Calu3 (cell line): ENCODE data around the gene TIPRL. TPM values are rescaled to one million over a fixed set of nuclear protein-coding genes. Genes with fewer than 3 reads are reported as not detected.

Source experiments
- BruUV-seq: library from RNA; stranded (reverse); fragments of 400-500 nt; replicated peaks from 2 replicates; lab custom pipeline; 2021; lab: Mats Ljungman, UMichigan
- CTCF ChIA-PET: fragments of 300-600 bp; sonication (Branson Sonifier 250); formaldehyde crosslinking; loops from one replicate; lab custom pipeline; 2022; ENCODE audit warnings: antibody characterized with exemption; lab: Charles Lee
- DNase-seq: peaks from one replicate; pipeline ENCODE4 v3.0.0; 2022
- H3K27ac Mint-ChIP-seq: one replicate; pipeline ENCODE4 v1.8.0; 2022; ENCODE audit warnings: mixed read lengths; ENCODE audit not compliant: unreplicated experiment
- H3K27me3 Mint-ChIP-seq: one replicate; pipeline ENCODE4 v1.8.0; 2022; ENCODE audit warnings: mixed read lengths; ENCODE audit not compliant: unreplicated experiment
- H3K36me3 Mint-ChIP-seq: one replicate; pipeline ENCODE4 v1.8.0; 2022; ENCODE audit warnings: mild to moderate bottlenecking, moderate library complexity, mixed read lengths; ENCODE audit not compliant: insufficient read depth, unreplicated experiment
- H3K4me1 Mint-ChIP-seq: one replicate; pipeline ENCODE4 v1.8.0; 2022; ENCODE audit warnings: mild to moderate bottlenecking, low read depth, mixed read lengths; ENCODE audit not compliant: unreplicated experiment
- H3K4me3 Mint-ChIP-seq: one replicate; pipeline ENCODE4 v1.8.0; 2022; ENCODE audit warnings: mild to moderate bottlenecking, low read depth, moderate library complexity, mixed read lengths; ENCODE audit not compliant: unreplicated experiment
- H3K9me3 Mint-ChIP-seq: one replicate; pipeline ENCODE4 v1.8.0; 2022; ENCODE audit warnings: low read depth, mixed read lengths; ENCODE audit not compliant: unreplicated experiment
- intact Hi-C: fragments of 100-400 bp; cut with micrococcal nuclease; formaldehyde crosslinking; loops from one replicate; pipeline ENCODE4 v1.10.0; 2022; ENCODE audit not compliant: unreplicated experiment
- total RNA-seq: library from RNA; stranded (reverse); gene quantifications from 2 replicates; pipeline ENCODE4 v1.2.3, GENCODE V29; 2022
- TF ChIP-seq, protein P1 (sequence below): fragments of 200-600 bp; IDR thresholded peaks from one replicate; pipeline ENCODE4 v1.8.0; 2022; ENCODE audit warnings: antibody characterized with exemption; ENCODE audit not compliant: unreplicated experiment

Gene TIPRL
- total RNA-seq, 1 experiment from 2014 or later: 41.6 TPM

DNA sequence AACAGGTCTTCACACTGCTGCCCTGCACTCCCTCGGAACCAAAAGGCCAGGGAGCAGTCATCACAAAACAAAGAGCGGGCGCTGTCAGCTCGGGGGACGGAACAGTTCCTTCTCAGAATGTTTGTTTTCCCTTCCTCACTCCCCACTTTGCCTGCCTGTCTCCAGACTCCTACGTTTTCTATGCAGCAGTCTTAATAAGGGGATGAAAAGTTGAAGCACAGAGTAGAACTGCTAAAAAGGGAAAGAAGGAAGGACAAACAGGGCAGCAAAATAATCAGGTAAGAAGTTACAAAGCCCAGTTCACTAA, 41.3 kb upstream of the TIPRL start:
- Mint-ChIP-seq H3K9me3 (no peaks in the 10 kb centered on the region), H3K4me1 (peaks cover 9% of the 10 kb centered on the region), H3K27me3 (peaks cover 14% of the 10 kb centered on the region), H3K27ac (peak overlapping the region; percentile 63), H3K36me3 (peaks cover 12% of the 10 kb centered on the region), H3K4me3 (peak overlapping the region; percentile 83)
- DNase-seq: no peak
- CTCF ChIA-PET: no interaction called here
- TF ChIP-seq, protein P1, sequence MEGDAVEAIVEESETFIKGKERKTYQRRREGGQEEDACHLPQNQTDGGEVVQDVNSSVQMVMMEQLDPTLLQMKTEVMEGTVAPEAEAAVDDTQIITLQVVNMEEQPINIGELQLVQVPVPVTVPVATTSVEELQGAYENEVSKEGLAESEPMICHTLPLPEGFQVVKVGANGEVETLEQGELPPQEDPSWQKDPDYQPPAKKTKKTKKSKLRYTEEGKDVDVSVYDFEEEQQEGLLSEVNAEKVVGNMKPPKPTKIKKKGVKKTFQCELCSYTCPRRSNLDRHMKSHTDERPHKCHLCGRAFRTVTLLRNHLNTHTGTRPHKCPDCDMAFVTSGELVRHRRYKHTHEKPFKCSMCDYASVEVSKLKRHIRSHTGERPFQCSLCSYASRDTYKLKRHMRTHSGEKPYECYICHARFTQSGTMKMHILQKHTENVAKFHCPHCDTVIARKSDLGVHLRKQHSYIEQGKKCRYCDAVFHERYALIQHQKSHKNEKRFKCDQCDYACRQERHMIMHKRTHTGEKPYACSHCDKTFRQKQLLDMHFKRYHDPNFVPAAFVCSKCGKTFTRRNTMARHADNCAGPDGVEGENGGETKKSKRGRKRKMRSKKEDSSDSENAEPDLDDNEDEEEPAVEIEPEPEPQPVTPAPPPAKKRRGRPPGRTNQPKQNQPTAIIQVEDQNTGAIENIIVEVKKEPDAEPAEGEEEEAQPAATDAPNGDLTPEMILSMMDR: no peak
- no TSS peak for BruUV-seq
- intact Hi-C loops: no loop called here

DNA sequence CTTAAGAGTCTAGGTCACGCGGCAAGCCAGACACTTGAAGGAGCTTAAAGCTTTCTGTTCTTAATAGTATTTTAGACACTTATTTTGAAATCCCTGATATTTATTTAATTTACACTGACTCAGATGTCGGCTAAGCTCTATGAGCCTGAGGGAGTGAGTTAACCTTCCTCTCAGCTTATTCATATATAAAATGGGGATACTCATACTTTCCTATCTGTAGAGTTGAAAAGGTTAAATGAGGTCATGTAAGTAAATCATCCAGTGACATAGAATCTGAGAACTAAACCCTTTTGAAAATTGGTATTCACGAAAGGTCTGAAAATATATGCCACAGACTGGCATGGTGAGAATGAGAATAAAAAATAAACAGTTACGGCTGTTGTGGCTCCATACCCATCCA, 40.6 kb upstream of the TIPRL start:
- Mint-ChIP-seq H3K36me3 (peaks cover 12% of the 10 kb centered on the region), H3K4me3 (no peak overlapping the region), H3K4me1 (peaks cover 9% of the 10 kb centered on the region), H3K9me3 (no peaks in the 10 kb centered on the region), H3K27ac (no peak overlapping the region), H3K27me3 (peaks cover 14% of the 10 kb centered on the region)
- TF ChIP-seq, protein P1: no peak
- DNase-seq: no peak
- CTCF ChIA-PET: interaction anchor here (0.9 kb wide), 1 partner anchor 56 kb away, joined by 3 read pairs; no protein-coding TSS in a partner anchor
- intact Hi-C loops: no loop called here
- BruUV-seq: no TSS peak

DNA sequence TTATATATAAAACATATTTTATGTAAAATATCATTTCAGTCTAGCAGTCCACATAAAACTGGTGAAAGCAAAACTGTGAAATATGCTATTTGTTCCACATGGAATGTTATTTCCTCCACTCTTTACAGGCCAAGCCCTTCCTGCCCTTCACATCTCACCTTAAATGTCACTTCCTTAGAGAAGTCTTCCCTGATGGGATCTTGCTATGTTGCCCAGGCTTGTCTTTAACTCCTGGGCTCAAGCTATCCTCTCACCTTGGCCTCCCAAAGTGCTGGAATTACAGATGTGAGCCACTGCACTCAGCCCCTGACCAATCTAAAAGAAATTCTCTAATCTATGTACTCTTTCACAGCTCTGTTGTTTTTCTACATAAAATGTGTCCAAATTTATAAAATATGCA, 39.7 kb upstream of the TIPRL start:
- intact Hi-C loops: no loop called here
- BruUV-seq: no TSS peak
- Mint-ChIP-seq H3K4me3 (no peak overlapping the region), H3K27me3 (peaks cover 14% of the 10 kb centered on the region), H3K36me3 (peaks cover 12% of the 10 kb centered on the region), H3K4me1 (peaks cover 9% of the 10 kb centered on the region), H3K27ac (no peak overlapping the region), H3K9me3 (no peaks in the 10 kb centered on the region)
- no peak for DNase-seq
- CTCF ChIA-PET: no interaction called here
- TF ChIP-seq, protein P1: no peak

DNA sequence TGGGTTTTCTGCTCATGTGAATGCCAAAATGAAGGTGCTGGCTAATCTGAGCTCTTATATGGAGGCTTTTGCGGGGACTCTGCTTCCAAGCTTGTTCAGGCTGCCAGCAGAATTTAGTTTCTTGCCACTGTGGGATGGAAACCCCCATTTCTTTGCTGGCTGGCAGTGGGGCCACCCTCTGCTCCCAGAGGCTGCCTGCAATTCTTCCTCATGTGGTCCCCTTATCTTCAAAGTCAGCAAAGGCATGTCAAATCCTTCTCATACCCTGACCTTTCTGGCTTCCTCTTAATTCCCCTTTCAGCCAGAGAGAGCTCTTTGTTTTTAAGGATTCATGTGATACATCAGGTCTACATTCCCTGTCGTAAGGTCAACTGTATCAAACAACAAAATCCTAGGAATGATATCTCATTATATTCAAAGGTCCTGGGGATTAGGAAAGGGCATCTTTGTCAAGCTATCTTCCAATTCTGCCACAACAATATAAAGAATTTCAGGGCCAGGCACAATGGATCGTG, 36.8 kb upstream of the TIPRL start:
- DNase-seq: no peak

More for the DNA sequence above, 36.8 kb upstream of the TIPRL start:
- intact Hi-C loops: no loop called here
- CTCF ChIA-PET: interaction anchor here (1.0 to 1.2 kb wide), 2 partner anchors 12 kb away, joined by 3 read pairs; no protein-coding TSS in a partner anchor
- Mint-ChIP-seq H3K4me1 (peaks cover 6% of the 10 kb centered on the region), H3K27ac (no peak overlapping the region), H3K27me3 (peaks cover 9% of the 10 kb centered on the region), H3K36me3 (peaks cover 6% of the 10 kb centered on the region), H3K9me3 (no peaks in the 10 kb centered on the region), H3K4me3 (no peak overlapping the region)
- TF ChIP-seq, protein P1: no peak
- BruUV-seq: no TSS peak
